H1 (cell line): ENCODE measurements around the gene PLXNB2. TPM values are rescaled to one million over a fixed set of nuclear protein-coding genes. Genes with fewer than 3 reads are reported as not detected.

ENCODE experiments used
- CBX5 ChIP-seq: fragments of 300-800, 300-1000 bp; sonication (generic); IDR thresholded peaks from 2 replicates; pipeline ENCODE4 v1.7.1; 2016; ENCODE audit warnings: antibody characterized with exemption, low read length, low read depth
- SAP30 ChIP-seq: fragments of 300-600 bp; sonication (generic); IDR thresholded peaks from 2 replicates; pipeline ENCODE4 v1.7.1; 2012; ENCODE audit warnings: low read length, moderate library complexity, mild to moderate bottlenecking, inconsistent platforms; ENCODE audit not compliant: insufficient read depth, insufficient replicate concordance
- SIX5 ChIP-seq: IDR thresholded peaks from 2 replicates; pipeline ENCODE4 v1.6.1; 2011; ENCODE audit warnings: mild to moderate bottlenecking, low read depth, low read length
- polyA plus RNA-seq, 7 experiments: library from polyadenylated mRNA; depleted of rRNA in 3 of 7; stranded (reverse) in 5 of 7; unstranded in 2 of 7; fragments of >200 nt in 5 of 7; fragments of 200-250 nt in 2 of 7; gene quantifications; 1 replicate in 5 of 7; 2 replicates in 1 of 7; 4 replicates in 1 of 7; pipeline versions ENCODE4 v1.2.1 to v1.2.3, GENCODE V29; 2011 to 2013; ENCODE audit warnings: missing spikeins in 2 of 7, mixed read lengths in 2 of 7
- total RNA-seq: library from RNA; stranded (reverse); fragmentation: NEBNext Ultra II Directional; extraction: Animal tissue kit (Norgen Biotek cat#: 25700); gene quantifications from 2 replicates; pipeline ENCODE4 v1.2.1, GENCODE V29; 2021

The PLXNB2 gene
- total and polyA plus RNA-seq, 2 of the 8 experiments (the other 6 are each of a cell fraction or from before 2014, with no cell fraction given) = 58.3 to 92.8 TPM

DNA sequence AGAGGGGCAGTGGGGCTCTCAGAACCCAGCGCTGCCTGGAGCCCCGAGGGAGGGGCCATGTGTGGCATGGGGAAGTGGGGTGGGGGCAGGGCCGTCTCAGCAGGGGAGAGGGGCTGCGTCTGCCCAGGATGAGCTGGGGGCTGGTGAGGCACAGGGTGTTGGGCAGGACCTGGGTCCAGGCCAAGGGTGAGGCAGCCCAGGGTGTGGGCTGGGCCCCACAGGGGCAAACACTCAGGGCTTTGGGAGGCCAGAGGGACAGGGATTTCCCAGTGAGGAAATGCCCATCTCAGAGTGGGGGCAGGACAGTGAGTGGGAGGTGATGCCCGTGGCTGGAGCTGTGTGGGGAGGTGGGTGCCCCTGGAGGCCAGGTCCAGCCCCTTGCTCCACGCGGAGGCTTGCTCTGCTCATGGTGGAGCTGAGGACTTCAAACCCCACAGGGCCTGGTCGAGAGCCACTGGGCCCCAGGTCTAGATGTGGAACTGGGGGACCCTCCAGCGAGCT, 5.4 kb downstream of the PLXNB2 start (continued):
- no peak for TF ChIP-seq SAP30
- TF ChIP-seq CBX5 = no peak
- no peak for TF ChIP-seq SIX5
